C1 segment of cervical spinal cord (tissue), 14 donors: ENCODE results near the gene TMEFF2.
"Not testable (repeated sequence)": the region's sequence is repeated elsewhere in the genome, so short reads cannot be mapped to it uniquely, and the experiment has no call there.

Experiments
- DNase-seq, 14 donors: peaks; one replicate each; lab custom pipeline; 2025; lab: John Stamatoyannopoulos, UW

TMEFF2 gene

GRCh38 chr2:192184349-192184748, 10.4 kb downstream of the TMEFF2 start:
- DNase-seq: peak in 1 of 14 donors; percentile 3

- DNase-seq: no peak
These were observed 11.4 kb downstream of the TMEFF2 start for GRCh38 chr2:192183296-192183695.

GRCh38 chr2:192166946-192167345, 27.8 kb downstream of the TMEFF2 start:
- no peak for DNase-seq

GRCh38 chr2:192165842-192166241, 28.9 kb downstream of the TMEFF2 start:
- DNase-seq: no peak

- peak in 5 of 14 donors; percentile 14 to 58 (median 31) for DNase-seq
These were observed 32.2 kb downstream of the TMEFF2 start for GRCh38 chr2:192162392-192163042.

GRCh38 chr2:192161656-192162290, 33.0 kb downstream of the TMEFF2 start:
- DNase-seq: no peak

- no peak for DNase-seq
These were observed 35.0 kb downstream of the TMEFF2 start for GRCh38 chr2:192159736-192160135.

GRCh38 chr2:192159208-192159607, 35.5 kb downstream of the TMEFF2 start:
- no peak for DNase-seq

GRCh38 chr2:192157776-192158175, 37.0 kb downstream of the TMEFF2 start:
- peak in 1 of 14 donors; percentile 84 for DNase-seq

GRCh38 chr2:192155511-192156118, 39.1 kb downstream of the TMEFF2 start:
- DNase-seq: no peak

- DNase-seq: no peak
These were observed 41.2 kb downstream of the TMEFF2 start for GRCh38 chr2:192153561-192153960.

GRCh38 chr2:192151853-192152252, 42.9 kb downstream of the TMEFF2 start:
- no peak for DNase-seq

- DNase-seq: no peak
These were observed 44.6 kb downstream of the TMEFF2 start for GRCh38 chr2:192150166-192150565.

GRCh38 chr2:192148620-192149321, 46.0 kb downstream of the TMEFF2 start:
- DNase-seq: peak in 1 of 14 donors; percentile 3

GRCh38 chr2:192148241-192148619, 46.5 kb downstream of the TMEFF2 start:
- no peak for DNase-seq

- DNase-seq: no peak
These were observed 48.4 kb downstream of the TMEFF2 start for GRCh38 chr2:192146069-192147015.

- no peak for DNase-seq
These were observed 49.2 kb downstream of the TMEFF2 start for GRCh38 chr2:192145496-192145895.

- DNase-seq: no peak
These were observed 54.4 kb downstream of the TMEFF2 start for GRCh38 chr2:192140236-192140839.

GRCh38 chr2:192139813-192140212, 54.9 kb downstream of the TMEFF2 start:
- DNase-seq: no peak

- no peak for DNase-seq
These were observed 57.3 kb downstream of the TMEFF2 start for GRCh38 chr2:192137451-192137850.

GRCh38 chr2:192132604-192133003, 62.1 kb downstream of the TMEFF2 start:
- not testable (repeated sequence) for DNase-seq
